ENCODE data around the gene VPS13D.

DNA sequence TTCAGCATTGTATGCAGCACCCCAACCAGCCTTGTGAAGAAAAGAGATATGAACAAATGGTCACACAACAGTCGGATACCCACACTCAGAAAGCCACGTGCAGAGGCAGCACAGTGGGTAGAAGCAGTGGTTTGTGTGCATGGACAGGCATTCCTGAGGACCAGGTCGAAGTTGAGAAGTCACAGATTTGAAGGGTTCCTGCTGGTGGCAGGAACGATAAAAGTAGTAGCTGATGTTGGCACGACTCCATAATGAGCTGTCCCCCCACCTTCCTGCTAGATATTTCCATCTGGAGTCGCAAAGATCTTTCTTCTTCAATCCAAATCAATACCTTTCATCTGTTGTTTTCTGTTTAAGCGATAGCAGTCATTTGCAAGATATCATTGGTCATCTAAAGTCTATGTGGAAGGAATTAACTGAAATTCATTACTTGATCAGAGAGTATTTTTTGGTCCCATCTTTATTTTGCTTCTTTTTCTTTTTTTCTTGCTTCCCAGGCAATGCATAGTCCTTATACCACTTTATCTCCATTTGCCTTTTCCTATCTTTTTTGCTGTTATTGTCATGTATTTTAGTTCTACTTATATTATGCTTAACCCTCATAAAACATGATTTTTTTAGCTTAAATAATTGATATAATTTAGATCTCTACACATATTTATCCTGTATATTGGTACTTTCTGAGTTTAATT is 211.7 kb downstream of the VPS13D start:
- TF ChIP-seq, protein P1, sequence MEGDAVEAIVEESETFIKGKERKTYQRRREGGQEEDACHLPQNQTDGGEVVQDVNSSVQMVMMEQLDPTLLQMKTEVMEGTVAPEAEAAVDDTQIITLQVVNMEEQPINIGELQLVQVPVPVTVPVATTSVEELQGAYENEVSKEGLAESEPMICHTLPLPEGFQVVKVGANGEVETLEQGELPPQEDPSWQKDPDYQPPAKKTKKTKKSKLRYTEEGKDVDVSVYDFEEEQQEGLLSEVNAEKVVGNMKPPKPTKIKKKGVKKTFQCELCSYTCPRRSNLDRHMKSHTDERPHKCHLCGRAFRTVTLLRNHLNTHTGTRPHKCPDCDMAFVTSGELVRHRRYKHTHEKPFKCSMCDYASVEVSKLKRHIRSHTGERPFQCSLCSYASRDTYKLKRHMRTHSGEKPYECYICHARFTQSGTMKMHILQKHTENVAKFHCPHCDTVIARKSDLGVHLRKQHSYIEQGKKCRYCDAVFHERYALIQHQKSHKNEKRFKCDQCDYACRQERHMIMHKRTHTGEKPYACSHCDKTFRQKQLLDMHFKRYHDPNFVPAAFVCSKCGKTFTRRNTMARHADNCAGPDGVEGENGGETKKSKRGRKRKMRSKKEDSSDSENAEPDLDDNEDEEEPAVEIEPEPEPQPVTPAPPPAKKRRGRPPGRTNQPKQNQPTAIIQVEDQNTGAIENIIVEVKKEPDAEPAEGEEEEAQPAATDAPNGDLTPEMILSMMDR (IDR thresholded peaks at IDR 0.05) = no peak
- no peak for TF ChIP-seq POLR2A (IDR thresholded peaks at IDR 0.05)

All from ovary (tissue), 3 donors.